HEK293T (cell line): ENCODE data around the gene IGIP.

Experiments used
- CTCF ChIA-PET: fragments of 350-600 bp; formaldehyde crosslinking; extraction: SDS; loops from one replicate; lab custom pipeline; 2021; ENCODE audit warnings: antibody characterized with exemption, inconsistent platforms; lab: Yijun Ruan, JAX
- POLR2A ChIA-PET: fragments of 350-600 bp; formaldehyde crosslinking; extraction: SDS; loops from one replicate; lab custom pipeline; 2020; ENCODE audit warnings: antibody characterized with exemption, inconsistent platforms; lab: Yijun Ruan, JAX
- DNase-seq: peaks from one replicate; pipeline ENCODE4 v3.0.0; 2012; ENCODE audit warnings: mixed read lengths; ENCODE audit errors: extremely low spot score
- ARNT ChIP-seq: fragments of 450-650 bp; IDR thresholded peaks from 2 replicates; pipeline ENCODE4 v1.6.1; 2017; ENCODE audit warnings: mild to moderate bottlenecking
- BHLHE40 ChIP-seq: fragments of 450-650 bp; IDR thresholded peaks from 2 replicates; pipeline ENCODE4 v1.6.1; 2016; ENCODE audit warnings: mild to moderate bottlenecking, moderate library complexity, borderline replicate concordance
- CTBP1 ChIP-seq: fragments of 450-650 bp; IDR thresholded peaks from 2 replicates; pipeline ENCODE4 v1.6.1; 2016; ENCODE audit warnings: borderline replicate concordance
- ELF4 ChIP-seq: fragments of 450-650 bp; IDR thresholded peaks from 2 replicates; pipeline ENCODE4 v1.6.1; 2017; ENCODE audit warnings: antibody characterized with exemption
- FOXA1 ChIP-seq: fragments of 450-650 bp; IDR thresholded peaks from 2 replicates; pipeline ENCODE4 v1.6.1; 2016; ENCODE audit warnings: mild to moderate bottlenecking
- FOXK2 ChIP-seq: fragments of 450-650 bp; IDR thresholded peaks from 2 replicates; pipeline ENCODE4 v1.6.1; 2016; ENCODE audit warnings: mild to moderate bottlenecking
- FOXM1 ChIP-seq: fragments of 450-650 bp; IDR thresholded peaks from 2 replicates; pipeline ENCODE4 v1.6.1; 2017; ENCODE audit warnings: mild to moderate bottlenecking, borderline replicate concordance
- HDGF ChIP-seq: fragments of 450-650 bp; IDR thresholded peaks from 2 replicates; pipeline ENCODE4 v1.6.1; 2017; ENCODE audit warnings: antibody characterized with exemption, borderline replicate concordance
- L3MBTL2 ChIP-seq: fragments of 450-650 bp; conservative IDR thresholded peaks from 2 replicates; pipeline ENCODE4 v1.6.1; 2016; ENCODE audit warnings: mild to moderate bottlenecking
- LEF1 ChIP-seq: fragments of 450-650 bp; IDR thresholded peaks from 2 replicates; pipeline ENCODE4 v1.6.1; 2017; ENCODE audit warnings: mild to moderate bottlenecking, borderline replicate concordance
- NFRKB ChIP-seq: fragments of 450-650 bp; IDR thresholded peaks from 2 replicates; pipeline ENCODE4 v1.6.1; 2016; ENCODE audit warnings: mild to moderate bottlenecking, moderate library complexity
- SP1 ChIP-seq: fragments of 450-650 bp; IDR thresholded peaks from 2 replicates; pipeline ENCODE4 v1.6.1; 2017
- SUZ12 ChIP-seq: fragments of 450-650 bp; IDR thresholded peaks from 2 replicates; pipeline ENCODE4 v1.6.1; 2016; ENCODE audit warnings: mild to moderate bottlenecking
- TARDBP ChIP-seq: fragments of 450-650 bp; IDR thresholded peaks from 2 replicates; pipeline ENCODE4 v1.6.1; 2016
- ZNF384 ChIP-seq: fragments of 450-650 bp; IDR thresholded peaks from 2 replicates; pipeline ENCODE4 v1.6.1; 2016
- TF ChIP-seq, protein P1 (sequence below): fragments of 450-650 bp; IDR thresholded peaks from 2 replicates; pipeline ENCODE4 v1.6.1; 2016

Gene IGIP

DNA sequence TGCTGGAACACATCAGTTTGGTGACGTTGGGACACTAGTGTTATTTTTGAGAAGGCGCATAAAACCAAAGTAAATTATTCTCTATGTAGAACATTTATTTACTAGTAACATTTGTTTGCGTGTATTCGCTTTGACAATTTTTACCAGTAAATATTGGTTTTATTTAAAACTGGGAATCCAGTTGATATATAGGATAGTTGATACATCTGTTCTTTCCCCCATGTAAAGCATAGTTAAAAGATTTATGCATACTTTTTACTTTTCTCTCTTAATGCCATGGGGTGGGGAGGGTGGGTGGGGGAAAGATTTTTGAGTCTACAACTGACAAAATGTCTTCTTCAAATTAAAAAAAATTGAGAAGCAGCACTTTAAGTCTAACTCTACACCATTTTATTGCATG, at the start of gene IGIP:
TSS of gene IGIP (plus strand) at position 301 of the 400 bp plus-strand sequence. CDS start 2,540 bp downstream, outside the sequence.
- ChIA-PET CTCF (interaction anchor here (1.2 kb wide), 2 partner anchors 20 to 157 kb away, joined by 3 read pairs; no protein-coding TSS in a partner anchor), POLR2A (no interaction called here)
- TF ChIP-seq L3MBTL2 (no peak), HDGF (no peak), BHLHE40 (no peak), SUZ12 (no peak)
- TF ChIP-seq, protein P1, sequence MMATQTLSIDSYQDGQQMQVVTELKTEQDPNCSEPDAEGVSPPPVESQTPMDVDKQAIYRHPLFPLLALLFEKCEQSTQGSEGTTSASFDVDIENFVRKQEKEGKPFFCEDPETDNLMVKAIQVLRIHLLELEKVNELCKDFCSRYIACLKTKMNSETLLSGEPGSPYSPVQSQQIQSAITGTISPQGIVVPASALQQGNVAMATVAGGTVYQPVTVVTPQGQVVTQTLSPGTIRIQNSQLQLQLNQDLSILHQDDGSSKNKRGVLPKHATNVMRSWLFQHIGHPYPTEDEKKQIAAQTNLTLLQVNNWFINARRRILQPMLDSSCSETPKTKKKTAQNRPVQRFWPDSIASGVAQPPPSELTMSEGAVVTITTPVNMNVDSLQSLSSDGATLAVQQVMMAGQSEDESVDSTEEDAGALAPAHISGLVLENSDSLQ: no peak
- DNase-seq: no peak

DNA sequence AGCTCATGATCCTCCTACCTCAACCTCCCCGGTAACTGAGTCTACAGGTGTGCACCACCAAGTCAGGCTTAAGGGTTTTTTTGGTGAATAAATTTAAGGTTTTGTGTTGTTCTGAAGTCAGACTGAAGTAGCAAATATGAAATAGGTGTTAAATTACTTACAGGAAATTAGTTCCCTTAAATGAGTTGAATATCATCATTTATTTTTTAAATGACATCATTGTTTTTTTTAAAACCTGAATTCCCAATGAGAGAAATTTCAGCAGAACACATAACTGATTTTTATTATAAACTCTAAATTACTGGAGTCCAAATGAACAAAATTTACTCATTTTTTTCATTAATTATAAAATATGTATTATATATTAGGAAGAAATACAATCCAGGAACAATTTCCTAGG, 49.6 kb upstream of the IGIP start:
- ChIA-PET POLR2A (interaction anchor here (1.9 kb wide), 1 partner anchor 32 kb away, joined by 4 read pairs; no protein-coding TSS in a partner anchor), CTCF (interaction anchor here (1.0 to 4.6 kb wide), 3 partner anchors 57 to 80 kb away, joined by 3 to 29 read pairs (median 5); no protein-coding TSS in a partner anchor)
- no peak for DNase-seq
- TF ChIP-seq FOXK2 (no peak), HDGF (no peak), NFRKB (no peak), SP1 (no peak), ZNF384 (no peak), FOXA1 (no peak), ELF4 (no peak), ARNT (no peak)
- TF ChIP-seq, protein P1: no peak

DNA sequence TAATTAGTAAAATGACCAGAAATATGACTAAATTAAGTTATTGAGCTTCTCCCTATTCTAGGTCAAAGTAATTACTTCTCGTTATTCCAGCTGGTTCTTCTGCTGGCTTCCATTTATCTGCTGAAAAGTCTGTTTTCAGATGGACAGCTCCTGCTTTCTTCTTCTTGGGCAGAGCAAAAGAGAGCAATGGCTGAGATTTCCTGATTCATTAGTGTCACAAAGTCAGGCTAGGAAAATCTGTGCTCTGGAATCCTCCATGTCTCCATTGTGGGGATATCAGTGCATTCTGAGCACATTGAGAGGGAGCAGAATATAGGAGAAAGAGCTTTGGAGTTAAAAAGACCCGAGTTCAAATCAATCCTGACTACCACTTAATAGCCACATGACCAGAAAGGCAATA, 48.9 kb upstream of the IGIP start:
- CTCF ChIA-PET: interaction anchor here (4.6 kb wide), 1 partner anchor 79 kb away, joined by 29 read pairs; no protein-coding TSS in a partner anchor
- POLR2A ChIA-PET: interaction anchor here (1.9 kb wide), 1 partner anchor 31 kb away, joined by 4 read pairs; no protein-coding TSS in a partner anchor
- no peak for DNase-seq
- no peak for TF ChIP-seq ELF4
- TF ChIP-seq LEF1: no peak
- TF ChIP-seq SP1: no peak
- no peak for TF ChIP-seq FOXM1
- TF ChIP-seq NFRKB: no peak
- no peak for TF ChIP-seq ZNF384
- TF ChIP-seq, protein P1: no peak
- TF ChIP-seq HDGF: no peak
- TF ChIP-seq CTBP1: no peak
- no peak for TF ChIP-seq BHLHE40
- no peak for TF ChIP-seq FOXK2
- no peak for TF ChIP-seq ARNT

DNA sequence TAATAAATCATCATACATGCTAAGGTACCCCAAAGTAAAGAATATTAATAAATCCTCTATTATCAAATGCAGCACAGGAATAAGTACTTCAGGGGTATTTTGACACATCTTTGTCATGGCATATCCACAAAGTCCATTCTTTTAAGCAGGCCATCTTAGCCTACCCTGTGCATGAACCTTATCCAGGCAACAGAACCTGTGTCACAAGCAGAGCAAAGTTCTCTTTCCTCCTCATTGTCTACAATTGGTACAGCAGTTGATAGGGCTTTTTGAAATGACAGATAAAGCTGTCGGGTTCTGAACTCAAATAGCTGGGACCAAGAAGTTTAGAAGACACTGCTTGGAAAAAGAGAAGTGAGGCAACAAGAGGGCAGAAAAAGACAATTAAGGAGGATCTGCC, 42.6 kb upstream of the IGIP start:
- ChIA-PET CTCF (no interaction called here), POLR2A (no interaction called here)
- no peak for TF ChIP-seq CTBP1
- no peak for TF ChIP-seq NFRKB
- no peak for TF ChIP-seq ZNF384
- no peak for TF ChIP-seq HDGF
- no peak for TF ChIP-seq SUZ12
- no peak for TF ChIP-seq TARDBP
- TF ChIP-seq FOXA1: no peak
- no peak for TF ChIP-seq BHLHE40
- TF ChIP-seq ELF4: no peak
- TF ChIP-seq SP1: no peak
- no peak for TF ChIP-seq FOXM1
- no peak for DNase-seq

DNA sequence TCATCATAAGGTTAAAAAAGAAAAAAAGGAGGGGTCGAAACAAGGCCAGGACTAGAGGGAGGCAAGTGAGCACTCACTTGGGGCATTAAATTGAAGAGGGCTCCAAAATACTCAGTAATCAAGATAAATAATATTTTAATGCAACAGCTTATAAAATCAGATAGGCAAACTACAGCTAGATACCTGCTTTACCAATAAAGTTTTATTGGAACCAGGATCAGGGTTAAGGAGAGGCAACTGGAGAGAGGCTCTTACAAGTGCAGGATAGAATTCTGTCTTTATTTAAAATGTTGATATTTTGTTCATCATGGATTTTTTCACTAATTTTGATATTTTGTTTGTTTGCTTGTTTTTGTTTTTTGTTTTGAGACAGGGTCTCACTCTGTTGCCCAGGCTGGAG, 42.1 kb upstream of the IGIP start:
- DNase-seq: no peak
- ChIA-PET CTCF (no interaction called here), POLR2A (no interaction called here)
- TF ChIP-seq ZNF384: no peak
- TF ChIP-seq, protein P1: no peak
- no peak for TF ChIP-seq FOXM1
- no peak for TF ChIP-seq BHLHE40

DNA sequence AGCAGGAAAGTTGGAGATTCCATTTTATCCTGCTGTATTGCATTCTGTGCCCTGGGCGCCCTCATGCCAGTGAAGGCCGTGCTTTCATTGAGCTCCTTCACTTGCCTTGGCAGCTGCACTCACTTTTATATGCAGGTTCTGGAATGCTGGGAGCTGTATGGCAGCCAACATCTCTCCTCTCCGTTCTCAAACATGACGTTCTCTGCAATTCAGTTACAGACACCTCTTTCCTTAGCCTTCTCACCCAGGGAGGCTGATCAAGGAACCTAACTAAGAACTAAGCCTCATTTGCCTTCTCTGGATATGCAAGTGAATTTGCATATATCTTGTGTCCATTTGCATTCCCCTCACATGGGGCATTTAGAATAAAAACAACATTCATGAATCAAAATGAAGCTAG, 41.2 kb upstream of the IGIP start:
- no peak for DNase-seq
- TF ChIP-seq ZNF384: no peak
- TF ChIP-seq L3MBTL2: no peak
- no peak for TF ChIP-seq FOXA1
- TF ChIP-seq LEF1: no peak
- no peak for TF ChIP-seq SP1
- no peak for TF ChIP-seq FOXM1
- no peak for TF ChIP-seq ARNT
- TF ChIP-seq ELF4: no peak
- no peak for TF ChIP-seq FOXK2
- TF ChIP-seq NFRKB: no peak
- TF ChIP-seq, protein P1: no peak
- no peak for TF ChIP-seq SUZ12
- POLR2A ChIA-PET: no interaction called here
- CTCF ChIA-PET: no interaction called here
